Neural cell (in vitro differentiated cells): ENCODE data around the gene CARMIL1. TPM values are rescaled to one million over a fixed set of nuclear protein-coding genes. Genes with fewer than 3 reads are reported as not detected.
A peak's percentile ranks its signal among the peaks of the same experiment; 100 is the strongest.

Experiments
- H2AFZ ChIP-seq: fragments of 200-600, 300-800 bp; sonication (generic), shearing (Covaris generic); 2 replicates; pipeline ENCODE4 v1.6.0; 2014; ENCODE audit warnings: low read depth, mild to moderate bottlenecking, antibody characterized with exemption, low read length, moderate library complexity
- H3F3A ChIP-seq: fragments of 200-600 bp; shearing (Covaris generic); 2 replicates; pipeline ENCODE4 v1.6.1; 2016; ENCODE audit warnings: mild to moderate bottlenecking, moderate library complexity, mixed read lengths, antibody characterized with exemption, low read length; ENCODE audit not compliant: insufficient read depth, poor library complexity, severe bottlenecking
- H3K27ac ChIP-seq: fragments of 200-600, 300-800 bp; sonication (generic), shearing (Covaris generic); 2 replicates; pipeline ENCODE4 v1.5.1; 2014; ENCODE audit warnings: mild to moderate bottlenecking, low read length, moderate library complexity
- H3K27me3 ChIP-seq: fragments of 300-800, 200-600 bp; sonication (generic), shearing (Covaris generic); 2 replicates; pipeline ENCODE4 v1.6.0; 2014; ENCODE audit warnings: mild to moderate bottlenecking, low read depth, low read length, moderate library complexity; ENCODE audit not compliant: insufficient read depth
- H3K36me3 ChIP-seq: fragments of 300-800, 200-600 bp; sonication (generic), shearing (Covaris generic); 2 replicates; pipeline ENCODE4 v1.5.1; 2014; ENCODE audit warnings: mild to moderate bottlenecking, antibody characterized with exemption, low read length, moderate library complexity; ENCODE audit not compliant: insufficient read depth
- H3K4me2 ChIP-seq: fragments of 300-800, 200-600 bp; sonication (generic), shearing (Covaris generic); 2 replicates; pipeline ENCODE4 v1.6.0; 2014; ENCODE audit warnings: mild to moderate bottlenecking, low read length
- H3K4me3 ChIP-seq: fragments of 300-800, 200-600 bp; sonication (generic), shearing (Covaris generic); 2 replicates; pipeline ENCODE4 v1.5.1; 2014; ENCODE audit warnings: mild to moderate bottlenecking, low read length, moderate library complexity
- H3K79me2 ChIP-seq: fragments of 200-600 bp; shearing (Covaris generic); replicated peaks from 2 replicates; pipeline ENCODE4 v1.6.0; 2014; ENCODE audit warnings: mild to moderate bottlenecking, low read length, moderate library complexity; ENCODE audit not compliant: insufficient read depth
- H3K9ac ChIP-seq: fragments of 300-800, 200-600 bp; sonication (generic), shearing (Covaris generic); 2 replicates; pipeline ENCODE4 v1.6.1; 2016; ENCODE audit warnings: mild to moderate bottlenecking, low read length, mixed read lengths
- H3K9me2 ChIP-seq: fragments of 200-600 bp; shearing (Covaris generic); 2 replicates; pipeline ENCODE4 v1.6.1; 2016; ENCODE audit warnings: mild to moderate bottlenecking, low read length, mixed read lengths; ENCODE audit not compliant: insufficient read depth
- H3K9me3 ChIP-seq: fragments of 200-600, 300-800 bp; sonication (generic), shearing (Covaris generic); 2 replicates; pipeline ENCODE4 v1.6.1; 2016; ENCODE audit warnings: mild to moderate bottlenecking, mixed run types, low read length, moderate library complexity, mixed read lengths
- H4K20me1 ChIP-seq: fragments of 200-600 bp; shearing (Covaris generic); 2 replicates; pipeline ENCODE4 v1.6.1; 2016; ENCODE audit warnings: mild to moderate bottlenecking, mixed run types; ENCODE audit not compliant: insufficient read depth
- EP300 ChIP-seq: fragments of 450-650 bp; conservative IDR thresholded peaks from 2 replicates; pipeline ENCODE4 v1.6.1; 2014; ENCODE audit warnings: antibody characterized with exemption, mild to moderate bottlenecking, moderate library complexity; ENCODE audit not compliant: poor library complexity, severe bottlenecking
- EZH2 ChIP-seq: fragments of 200-600, 300-800 bp; shearing (Covaris generic), sonication (generic); IDR thresholded peaks from 2 replicates; pipeline ENCODE4 v1.6.1; 2014; ENCODE audit warnings: antibody characterized with exemption, low read length, borderline replicate concordance, mild to moderate bottlenecking; ENCODE audit not compliant: insufficient read depth, poor library complexity, severe bottlenecking
- MXI1 ChIP-seq: fragments of 450-650 bp; conservative IDR thresholded peaks from 2 replicates; pipeline ENCODE4 v1.6.1; 2014; ENCODE audit warnings: antibody characterized with exemption, mild to moderate bottlenecking; ENCODE audit not compliant: poor library complexity, severe bottlenecking
- POLR2AphosphoS5 ChIP-seq: IDR thresholded peaks from 2 replicates; pipeline ENCODE4 v1.6.1; 2012
- RAD21 ChIP-seq: fragments of 450-650 bp; conservative IDR thresholded peaks from 2 replicates; pipeline ENCODE4 v1.6.1; 2014; ENCODE audit warnings: antibody characterized with exemption, mild to moderate bottlenecking, moderate library complexity
- TAF1 ChIP-seq: IDR thresholded peaks from 2 replicates; pipeline ENCODE4 v1.6.1; 2012; ENCODE audit warnings: low read depth
- polyA plus RNA-seq: library from polyadenylated mRNA; depleted of rRNA; stranded (reverse); fragments of >200 nt; gene quantifications from 2 replicates; pipeline ENCODE4 v1.2.3, GENCODE V29; 2014
- TF ChIP-seq, protein P1 (sequence below): fragments of 450-650 bp; IDR thresholded peaks from 2 replicates; pipeline ENCODE4 v1.5.1; 2014; ENCODE audit warnings: antibody characterized with exemption, mild to moderate bottlenecking, moderate library complexity; ENCODE audit not compliant: poor library complexity, severe bottlenecking
- TF ChIP-seq, protein P2 (sequence below): IDR thresholded peaks from 2 replicates; pipeline ENCODE4 v1.6.1; 2012; ENCODE audit warnings: borderline replicate concordance

The CARMIL1 gene
- polyA plus RNA-seq, 1 donor from 2014 or later, result 5.3 TPM

DNA sequence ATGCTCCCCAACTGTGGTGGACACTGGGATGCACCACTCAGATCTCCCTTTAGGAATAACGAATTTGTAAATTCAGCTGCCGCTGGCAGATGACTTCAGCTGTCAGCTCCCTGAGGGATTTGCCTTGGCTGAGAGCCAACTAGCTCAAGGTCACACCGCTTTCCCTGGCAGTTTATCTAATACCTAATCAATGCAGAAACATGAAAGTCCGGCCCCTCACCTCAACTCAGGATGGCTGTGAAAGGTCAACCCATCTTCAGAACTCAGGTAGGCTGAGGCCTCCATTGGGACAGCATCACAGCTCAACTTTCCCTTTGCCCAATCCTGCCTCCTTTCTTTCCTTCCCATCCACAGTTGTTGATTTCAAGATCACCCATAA lies 350.0 kb downstream of the CARMIL1 start:
- Histone ChIP-seq H3K9me2 (no peaks in the 10 kb centered on the region), H3K79me2 (no peaks in the 10 kb centered on the region), H4K20me1 (no peaks in the 10 kb centered on the region), H3K27me3 (no peaks in the 10 kb centered on the region), H3K27ac (no peak overlapping the region), H3K9ac (no peak overlapping the region), H2AFZ (no peak overlapping the region), H3K4me2 (no peak overlapping the region), H3K36me3 (no peaks in the 10 kb centered on the region), H3K4me3 (no peak overlapping the region), H3K9me3 (no peaks in the 10 kb centered on the region), H3F3A (no peaks in the 10 kb centered on the region)
- TF ChIP-seq EZH2, result no peak
- TF ChIP-seq RAD21, result no peak
- TF ChIP-seq POLR2AphosphoS5, result no peak
- no peak for TF ChIP-seq MXI1

DNA sequence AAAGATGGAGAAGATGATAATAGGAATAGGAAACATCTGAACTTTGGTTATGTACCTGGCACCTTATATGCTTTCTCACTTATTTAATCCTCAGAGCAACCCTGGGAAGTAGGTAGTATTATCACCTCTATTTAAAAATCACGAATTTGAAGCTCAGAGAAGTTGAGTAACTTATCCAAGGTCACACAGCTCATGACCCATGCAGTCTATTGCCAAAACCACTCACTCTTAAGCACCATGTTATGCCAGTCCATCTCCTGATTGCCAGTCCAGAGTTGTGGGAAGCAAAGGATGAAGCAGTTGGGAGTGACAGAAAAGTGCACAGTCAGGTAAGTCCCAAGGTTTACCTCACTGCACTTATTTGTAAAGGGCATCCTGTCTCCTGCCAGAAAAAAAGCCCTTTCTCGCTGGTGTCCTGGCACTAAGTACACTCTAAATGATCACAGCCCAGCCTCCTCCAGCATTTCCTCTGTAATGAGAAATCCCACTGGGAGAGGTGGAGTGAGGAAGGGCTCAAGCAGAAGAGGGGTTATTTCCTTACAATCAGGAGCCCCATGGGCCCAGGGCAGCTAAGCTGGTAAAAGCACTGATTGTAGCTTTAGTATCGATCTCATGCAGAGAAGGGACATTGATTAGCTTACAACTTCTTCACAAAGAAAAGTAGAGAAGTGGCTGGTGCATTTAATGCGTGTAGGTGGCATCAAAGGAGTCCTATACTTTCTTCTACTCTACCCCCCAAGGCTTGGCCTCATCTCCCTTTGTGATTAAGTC lies 351.5 kb downstream of the CARMIL1 start:
- Histone ChIP-seq H3K4me3 (no peak overlapping the region), H3K36me3 (no peaks in the 10 kb centered on the region), H3K4me2 (no peak overlapping the region), H2AFZ (no peak overlapping the region), H3K9ac (no peak overlapping the region), H3K79me2 (no peaks in the 10 kb centered on the region), H3K9me2 (no peaks in the 10 kb centered on the region), H3K27me3 (no peaks in the 10 kb centered on the region), H4K20me1 (no peaks in the 10 kb centered on the region), H3F3A (no peaks in the 10 kb centered on the region), H3K27ac (no peak overlapping the region), H3K9me3 (no peaks in the 10 kb centered on the region)
- TF ChIP-seq EP300 (peak; percentile 42), TAF1 (no peak), POLR2AphosphoS5 (peak; percentile 69), RAD21 (no peak), MXI1 (no peak)
- TF ChIP-seq, protein P1, sequence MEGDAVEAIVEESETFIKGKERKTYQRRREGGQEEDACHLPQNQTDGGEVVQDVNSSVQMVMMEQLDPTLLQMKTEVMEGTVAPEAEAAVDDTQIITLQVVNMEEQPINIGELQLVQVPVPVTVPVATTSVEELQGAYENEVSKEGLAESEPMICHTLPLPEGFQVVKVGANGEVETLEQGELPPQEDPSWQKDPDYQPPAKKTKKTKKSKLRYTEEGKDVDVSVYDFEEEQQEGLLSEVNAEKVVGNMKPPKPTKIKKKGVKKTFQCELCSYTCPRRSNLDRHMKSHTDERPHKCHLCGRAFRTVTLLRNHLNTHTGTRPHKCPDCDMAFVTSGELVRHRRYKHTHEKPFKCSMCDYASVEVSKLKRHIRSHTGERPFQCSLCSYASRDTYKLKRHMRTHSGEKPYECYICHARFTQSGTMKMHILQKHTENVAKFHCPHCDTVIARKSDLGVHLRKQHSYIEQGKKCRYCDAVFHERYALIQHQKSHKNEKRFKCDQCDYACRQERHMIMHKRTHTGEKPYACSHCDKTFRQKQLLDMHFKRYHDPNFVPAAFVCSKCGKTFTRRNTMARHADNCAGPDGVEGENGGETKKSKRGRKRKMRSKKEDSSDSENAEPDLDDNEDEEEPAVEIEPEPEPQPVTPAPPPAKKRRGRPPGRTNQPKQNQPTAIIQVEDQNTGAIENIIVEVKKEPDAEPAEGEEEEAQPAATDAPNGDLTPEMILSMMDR, result no peak
- TF ChIP-seq, protein P2, sequence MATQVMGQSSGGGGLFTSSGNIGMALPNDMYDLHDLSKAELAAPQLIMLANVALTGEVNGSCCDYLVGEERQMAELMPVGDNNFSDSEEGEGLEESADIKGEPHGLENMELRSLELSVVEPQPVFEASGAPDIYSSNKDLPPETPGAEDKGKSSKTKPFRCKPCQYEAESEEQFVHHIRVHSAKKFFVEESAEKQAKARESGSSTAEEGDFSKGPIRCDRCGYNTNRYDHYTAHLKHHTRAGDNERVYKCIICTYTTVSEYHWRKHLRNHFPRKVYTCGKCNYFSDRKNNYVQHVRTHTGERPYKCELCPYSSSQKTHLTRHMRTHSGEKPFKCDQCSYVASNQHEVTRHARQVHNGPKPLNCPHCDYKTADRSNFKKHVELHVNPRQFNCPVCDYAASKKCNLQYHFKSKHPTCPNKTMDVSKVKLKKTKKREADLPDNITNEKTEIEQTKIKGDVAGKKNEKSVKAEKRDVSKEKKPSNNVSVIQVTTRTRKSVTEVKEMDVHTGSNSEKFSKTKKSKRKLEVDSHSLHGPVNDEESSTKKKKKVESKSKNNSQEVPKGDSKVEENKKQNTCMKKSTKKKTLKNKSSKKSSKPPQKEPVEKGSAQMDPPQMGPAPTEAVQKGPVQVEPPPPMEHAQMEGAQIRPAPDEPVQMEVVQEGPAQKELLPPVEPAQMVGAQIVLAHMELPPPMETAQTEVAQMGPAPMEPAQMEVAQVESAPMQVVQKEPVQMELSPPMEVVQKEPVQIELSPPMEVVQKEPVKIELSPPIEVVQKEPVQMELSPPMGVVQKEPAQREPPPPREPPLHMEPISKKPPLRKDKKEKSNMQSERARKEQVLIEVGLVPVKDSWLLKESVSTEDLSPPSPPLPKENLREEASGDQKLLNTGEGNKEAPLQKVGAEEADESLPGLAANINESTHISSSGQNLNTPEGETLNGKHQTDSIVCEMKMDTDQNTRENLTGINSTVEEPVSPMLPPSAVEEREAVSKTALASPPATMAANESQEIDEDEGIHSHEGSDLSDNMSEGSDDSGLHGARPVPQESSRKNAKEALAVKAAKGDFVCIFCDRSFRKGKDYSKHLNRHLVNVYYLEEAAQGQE, result peak; percentile 70
